Ishikawa (cell line): ENCODE data around the gene PRKCE.

Source experiments
- CEBPB ChIP-seq: IDR thresholded peaks from 2 replicates; pipeline ENCODE4 v1.6.1; 2012
- CREB1 ChIP-seq: IDR thresholded peaks from 2 replicates; pipeline ENCODE4 v1.6.1; 2012; ENCODE audit warnings: low read depth
- EGR1 ChIP-seq: IDR thresholded peaks from 2 replicates; pipeline ENCODE4 v1.6.1; 2012
- EP300 ChIP-seq: IDR thresholded peaks from 2 replicates; pipeline ENCODE4 v1.6.1; 2012; ENCODE audit warnings: borderline replicate concordance
- FOXM1 ChIP-seq: IDR thresholded peaks from 2 replicates; pipeline ENCODE4 v1.6.1; 2012; ENCODE audit warnings: low read depth, borderline replicate concordance
- NFIC ChIP-seq: IDR thresholded peaks from 2 replicates; pipeline ENCODE4 v1.6.1; 2012
- RAD21 ChIP-seq: IDR thresholded peaks from 2 replicates; pipeline ENCODE4 v1.6.1; 2012; ENCODE audit warnings: low read depth
- TAF1 ChIP-seq: IDR thresholded peaks from 2 replicates; pipeline ENCODE4 v1.6.1; 2012; ENCODE audit warnings: low read depth, mild to moderate bottlenecking
- TCF12 ChIP-seq: IDR thresholded peaks from 2 replicates; pipeline ENCODE4 v1.6.1; 2012; ENCODE audit warnings: low read depth
- TEAD4 ChIP-seq: IDR thresholded peaks from 2 replicates; pipeline ENCODE4 v1.6.1; 2012
- USF1 ChIP-seq: IDR thresholded peaks from 2 replicates; pipeline ENCODE4 v1.6.1; 2012
- YY1 ChIP-seq: IDR thresholded peaks from 2 replicates; pipeline ENCODE4 v1.6.1; 2012; ENCODE audit warnings: low read depth
- ZBTB7A ChIP-seq: IDR thresholded peaks from 2 replicates; pipeline ENCODE4 v1.6.1; 2012; ENCODE audit warnings: low read depth
- TF ChIP-seq, protein P1 (sequence below): IDR thresholded peaks from 2 replicates; pipeline ENCODE4 v1.6.1; 2012; ENCODE audit warnings: low read depth, mild to moderate bottlenecking
- TF ChIP-seq, protein P2 (sequence below): IDR thresholded peaks from 2 replicates; pipeline ENCODE4 v1.6.1; 2012

The PRKCE gene

DNA sequence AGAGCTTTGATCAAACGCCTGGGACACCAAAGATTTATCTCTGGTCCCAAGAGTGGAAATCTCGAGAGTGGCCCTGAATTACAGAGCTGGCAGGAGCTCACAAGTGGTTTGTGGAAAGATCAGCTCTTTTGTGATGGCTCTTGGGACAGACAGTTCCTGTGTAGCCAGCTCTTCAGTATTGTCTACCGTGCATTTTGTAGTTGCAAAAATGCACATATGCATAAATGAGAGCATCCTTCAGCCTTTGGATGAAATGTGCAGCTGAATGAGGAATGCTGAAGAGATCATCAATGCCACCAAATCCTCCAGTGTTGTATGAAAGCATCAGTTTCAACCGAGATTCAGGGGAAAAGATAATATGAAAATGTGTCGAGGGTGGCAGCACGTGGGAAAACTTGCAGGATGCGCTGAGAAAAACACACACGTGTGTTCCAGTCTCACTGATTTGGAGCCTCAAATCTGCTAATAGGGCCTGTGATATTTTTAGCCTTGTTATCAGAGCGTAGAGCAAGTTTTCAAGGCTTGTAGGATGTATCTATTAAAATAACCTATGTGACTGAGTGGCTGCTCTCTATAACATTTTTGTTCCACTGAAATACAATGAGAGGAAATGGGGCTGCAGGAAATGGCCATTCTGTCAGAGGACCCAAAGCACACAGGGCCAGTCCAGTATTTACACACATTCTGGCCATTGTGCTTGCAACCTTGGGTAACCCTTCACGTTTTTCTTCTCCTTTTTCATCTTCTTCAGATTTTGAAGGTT is 138.7 kb downstream of the PRKCE start:
- TF ChIP-seq NFIC (no peak), YY1 (no peak), TEAD4 (no peak), ZBTB7A (no peak), FOXM1 (no peak), CEBPB (no peak), RAD21 (no peak), TCF12 (no peak), CREB1 (no peak), EP300 (no peak), TAF1 (no peak), USF1 (no peak), EGR1 (no peak)
- TF ChIP-seq, protein P1, sequence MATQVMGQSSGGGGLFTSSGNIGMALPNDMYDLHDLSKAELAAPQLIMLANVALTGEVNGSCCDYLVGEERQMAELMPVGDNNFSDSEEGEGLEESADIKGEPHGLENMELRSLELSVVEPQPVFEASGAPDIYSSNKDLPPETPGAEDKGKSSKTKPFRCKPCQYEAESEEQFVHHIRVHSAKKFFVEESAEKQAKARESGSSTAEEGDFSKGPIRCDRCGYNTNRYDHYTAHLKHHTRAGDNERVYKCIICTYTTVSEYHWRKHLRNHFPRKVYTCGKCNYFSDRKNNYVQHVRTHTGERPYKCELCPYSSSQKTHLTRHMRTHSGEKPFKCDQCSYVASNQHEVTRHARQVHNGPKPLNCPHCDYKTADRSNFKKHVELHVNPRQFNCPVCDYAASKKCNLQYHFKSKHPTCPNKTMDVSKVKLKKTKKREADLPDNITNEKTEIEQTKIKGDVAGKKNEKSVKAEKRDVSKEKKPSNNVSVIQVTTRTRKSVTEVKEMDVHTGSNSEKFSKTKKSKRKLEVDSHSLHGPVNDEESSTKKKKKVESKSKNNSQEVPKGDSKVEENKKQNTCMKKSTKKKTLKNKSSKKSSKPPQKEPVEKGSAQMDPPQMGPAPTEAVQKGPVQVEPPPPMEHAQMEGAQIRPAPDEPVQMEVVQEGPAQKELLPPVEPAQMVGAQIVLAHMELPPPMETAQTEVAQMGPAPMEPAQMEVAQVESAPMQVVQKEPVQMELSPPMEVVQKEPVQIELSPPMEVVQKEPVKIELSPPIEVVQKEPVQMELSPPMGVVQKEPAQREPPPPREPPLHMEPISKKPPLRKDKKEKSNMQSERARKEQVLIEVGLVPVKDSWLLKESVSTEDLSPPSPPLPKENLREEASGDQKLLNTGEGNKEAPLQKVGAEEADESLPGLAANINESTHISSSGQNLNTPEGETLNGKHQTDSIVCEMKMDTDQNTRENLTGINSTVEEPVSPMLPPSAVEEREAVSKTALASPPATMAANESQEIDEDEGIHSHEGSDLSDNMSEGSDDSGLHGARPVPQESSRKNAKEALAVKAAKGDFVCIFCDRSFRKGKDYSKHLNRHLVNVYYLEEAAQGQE: no peak
- TF ChIP-seq, protein P2, sequence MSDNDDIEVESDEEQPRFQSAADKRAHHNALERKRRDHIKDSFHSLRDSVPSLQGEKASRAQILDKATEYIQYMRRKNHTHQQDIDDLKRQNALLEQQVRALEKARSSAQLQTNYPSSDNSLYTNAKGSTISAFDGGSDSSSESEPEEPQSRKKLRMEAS: no peak

- TF ChIP-seq CREB1 (no peak), YY1 (no peak), USF1 (no peak), NFIC (no peak), EGR1 (no peak), EP300 (no peak), TCF12 (no peak), TEAD4 (no peak), FOXM1 (no peak), CEBPB (no peak), TAF1 (no peak)
- TF ChIP-seq, protein P1: no peak
- TF ChIP-seq, protein P2: no peak
These were observed 142.0 kb downstream of the PRKCE start for GRCh38 chr2:45793305-45793962.

- TF ChIP-seq USF1: no peak
- TF ChIP-seq CEBPB: no peak
- TF ChIP-seq RAD21: no peak
- no peak for TF ChIP-seq FOXM1
- TF ChIP-seq EGR1: no peak
- TF ChIP-seq ZBTB7A: no peak
- TF ChIP-seq YY1: no peak
- TF ChIP-seq EP300: no peak
- TF ChIP-seq, protein P1: no peak
- TF ChIP-seq TCF12: no peak
- TF ChIP-seq, protein P2: no peak
- TF ChIP-seq NFIC: no peak
- no peak for TF ChIP-seq TAF1
- TF ChIP-seq CREB1: no peak
These were observed 142.7 kb downstream of the PRKCE start for GRCh38 chr2:45794134-45794617.
